Naive thymus-derived CD4-positive, alpha-beta T cell (primary cell): ENCODE data around the gene GARS1. TPM values are rescaled to one million over a fixed set of nuclear protein-coding genes. Genes with fewer than 3 reads are reported as not detected.

Source experiments
- ATAC-seq: fragments of 150-1000 bp; cut with Tn5 transposase; 2 replicates; pipeline ENCODE4 v1.10.0; 2021; ENCODE audit warnings: mild to moderate bottlenecking, moderate library complexity
- CTCF ChIA-PET: fragments of 350-600 bp; sonication (Branson Sonifier 250); formaldehyde crosslinking; loops from one replicate; lab custom pipeline; 2021; ENCODE audit warnings: antibody characterized with exemption; lab: Charles Lee
- POLR2A ChIA-PET: fragments of 350-600 bp; sonication (Branson Sonifier 250); formaldehyde crosslinking; loops from one replicate; lab custom pipeline; 2021; ENCODE audit warnings: antibody characterized with exemption, inconsistent platforms; lab: Charles Lee
- DNase-seq, 9 donors: peaks; one replicate each; pipeline versions ENCODE4 v3.0.0 to v3.0.0-alpha.2; 2020 to 2022; ENCODE audit warnings: mixed read lengths in 1 of 9
- H3K27ac ChIP-seq: one replicate; pipeline ENCODE4 v1.7.0; 2013; ENCODE audit warnings: mild to moderate bottlenecking, low read depth, low read length, moderate library complexity
- H3K27me3 ChIP-seq, 2 donors: one replicate each; pipeline ENCODE4 v1.7.0; 2013; ENCODE audit warnings: low read length in 2 of 2, mild to moderate bottlenecking in 2 of 2, moderate library complexity in 2 of 2; ENCODE audit not compliant: control insufficient read depth in 2 of 2, insufficient read depth in 2 of 2
- H3K36me3 ChIP-seq, 3 experiments: 1 replicate in 2 of 3; 2 replicates in 1 of 3; pipeline ENCODE4 v1.7.0; 2013; ENCODE audit warnings: low read length in 3 of 3, mild to moderate bottlenecking in 3 of 3, moderate library complexity in 1 of 3; ENCODE audit not compliant: insufficient read depth in 3 of 3, control insufficient read depth in 2 of 3
- H3K4me1 ChIP-seq, 2 donors: one replicate each; pipeline ENCODE4 v1.7.0; 2013; ENCODE audit warnings: low read length in 2 of 2, mild to moderate bottlenecking in 2 of 2, moderate library complexity in 1 of 2; ENCODE audit not compliant: control insufficient read depth in 2 of 2, insufficient read depth in 2 of 2
- H3K4me3 ChIP-seq: 2 replicates; pipeline ENCODE4 v1.7.0; 2013; ENCODE audit warnings: mild to moderate bottlenecking, low read length
- H3K9me3 ChIP-seq, 3 experiments: 1 replicate in 2 of 3; 2 replicates in 1 of 3; pipeline ENCODE4 v1.7.0; 2013; ENCODE audit warnings: low read length in 3 of 3; ENCODE audit not compliant: control insufficient read depth in 2 of 3
- H3K27ac Mint-ChIP-seq, 9 donors: one replicate each; pipeline ENCODE4 v1.8.0; 2020 to 2022; ENCODE audit warnings: mixed read lengths in 9 of 9, mild to moderate bottlenecking in 8 of 9, moderate library complexity in 5 of 9, inconsistent platforms in 2 of 9
- H3K27me3 Mint-ChIP-seq, 5 donors: one replicate each; pipeline ENCODE4 v1.8.0; 2021 to 2022; ENCODE audit warnings: mixed read lengths in 5 of 5, mild to moderate bottlenecking in 1 of 5
- H3K36me3 Mint-ChIP-seq, 5 donors: one replicate each; pipeline ENCODE4 v1.8.0; 2020 to 2022; ENCODE audit warnings: mixed read lengths in 5 of 5, mild to moderate bottlenecking in 3 of 5, inconsistent platforms in 1 of 5
- H3K4me1 Mint-ChIP-seq, 7 donors: one replicate each; pipeline ENCODE4 v1.8.0; 2020 to 2022; ENCODE audit warnings: mixed read lengths in 7 of 7, mild to moderate bottlenecking in 3 of 7, inconsistent platforms in 1 of 7
- H3K4me3 Mint-ChIP-seq, 10 donors: one replicate each; pipeline ENCODE4 v1.8.0; 2020 to 2022; ENCODE audit warnings: mild to moderate bottlenecking in 10 of 10, mixed read lengths in 10 of 10, moderate library complexity in 6 of 10, inconsistent platforms in 2 of 10
- H3K9me3 Mint-ChIP-seq, 11 donors: one replicate each; pipeline ENCODE4 v1.8.0; 2020 to 2022; ENCODE audit warnings: mixed read lengths in 11 of 11, mild to moderate bottlenecking in 4 of 11, inconsistent platforms in 1 of 11, moderate library complexity in 1 of 11
- intact Hi-C, 2 donors: fragments of 100-400 bp; cut with micrococcal nuclease; formaldehyde crosslinking; loops; one replicate each; pipeline ENCODE4 v1.15.1; 2023
- polyA plus RNA-seq, 2 donors: library from polyadenylated mRNA; unstranded; fragments of 300-500 nt; fragmentation: Illumina TruSeq; gene quantifications; one replicate each; pipeline ENCODE4 v1.2.3, GENCODE V29; 2021
- total RNA-seq, 6 experiments: library from RNA in 5 of 6; stranded (reverse) in 5 of 6; gene quantifications; 1 replicate in 5 of 6; 2 replicates in 1 of 6; pipeline ENCODE4 v1.2.3 and lab custom pipeline; 2021 to 2026

Gene GARS1
- total and polyA plus RNA-seq, 7 experiments from 2014 or later: 73.8 to 143 (median 75.9) TPM

- intact Hi-C loops: no loop called here
These were observed 42.3 kb upstream of the GARS1 start for GRCh38 chr7:30552330-30552729.

GRCh38 chr7:30553141-30553540, 41.5 kb upstream of the GARS1 start:
- Mint-ChIP-seq H3K27ac (peak overlapping the region in 1 of 9 donors; percentile 20), H3K9me3 (no peaks in the 10 kb centered on the region), H3K36me3 (peaks cover 0 to 17% (median 6%) of the 10 kb centered on the region in 5 donors), H3K4me3 (no peak overlapping the region), H3K4me1 (peaks cover 0 to 3% (median 0%) of the 10 kb centered on the region in 7 donors), H3K27me3 (no peaks in the 10 kb centered on the region)
- intact Hi-C loops: no loop called here
- H3K27ac ChIP-seq: no peak overlapping the region
- no peaks in the 10 kb centered on the region for H3K4me1 ChIP-seq
- no peaks in the 10 kb centered on the region for H3K9me3 ChIP-seq
- DNase-seq (no peak), ATAC-seq (no peak)
- CTCF ChIA-PET: interaction anchor here (1.8 kb wide), 1 partner anchor 10 kb away, joined by 5 read pairs; no protein-coding TSS in a partner anchor
- no peak overlapping the region for H3K4me3 ChIP-seq
- POLR2A ChIA-PET: no interaction called here
- no peaks in the 10 kb centered on the region for H3K27me3 ChIP-seq
- peaks cover 2 to 16% (median 6%) of the 10 kb centered on the region in 3 experiments for H3K36me3 ChIP-seq

More at GRCh38 chr7:30552330-30552729, 42.3 kb upstream of the GARS1 start:
- no peaks in the 10 kb centered on the region for H3K27me3 Mint-ChIP-seq
- no peak overlapping the region for H3K27ac ChIP-seq
- H3K4me1 ChIP-seq: no peaks in the 10 kb centered on the region
- H3K36me3 ChIP-seq: peaks cover 2 to 20% (median 6%) of the 10 kb centered on the region in 3 experiments
- no peak overlapping the region for H3K27ac Mint-ChIP-seq
- no peaks in the 10 kb centered on the region for H3K27me3 ChIP-seq
- H3K9me3 Mint-ChIP-seq: no peaks in the 10 kb centered on the region
- no peak for ATAC-seq
- POLR2A ChIA-PET: no interaction called here
- H3K36me3 Mint-ChIP-seq: peaks cover 0 to 17% (median 6%) of the 10 kb centered on the region in 5 donors
- CTCF ChIA-PET: interaction anchor here (1.6 kb wide), 1 partner anchor 29 kb away, joined by 3 read pairs; no protein-coding TSS in a partner anchor
- no peak for DNase-seq
- H3K4me3 ChIP-seq: no peak overlapping the region
- H3K9me3 ChIP-seq: no peaks in the 10 kb centered on the region
- H3K4me3 Mint-ChIP-seq: no peak overlapping the region
- H3K4me1 Mint-ChIP-seq: peaks cover 0 to 3% (median 0%) of the 10 kb centered on the region in 7 donors

- Mint-ChIP-seq H3K4me1 (peaks cover 0 to 3% (median 0%) of the 10 kb centered on the region in 7 donors), H3K27me3 (no peaks in the 10 kb centered on the region), H3K36me3 (peaks cover 0 to 17% (median 6%) of the 10 kb centered on the region in 5 donors), H3K27ac (peak overlapping the region in 2 of 9 donors; percentile 8 to 20), H3K4me3 (no peak overlapping the region), H3K9me3 (no peaks in the 10 kb centered on the region)
- peaks cover 2 to 16% (median 6%) of the 10 kb centered on the region in 3 experiments for H3K36me3 ChIP-seq
- no peaks in the 10 kb centered on the region for H3K27me3 ChIP-seq
- CTCF ChIA-PET: interaction anchor here (1.8 kb wide), 1 partner anchor 10 kb away, joined by 5 read pairs; no protein-coding TSS in a partner anchor
- POLR2A ChIA-PET: no interaction called here
- H3K4me3 ChIP-seq: no peak overlapping the region
- intact Hi-C loops: no loop called here
- H3K9me3 ChIP-seq: no peaks in the 10 kb centered on the region
- no peak overlapping the region for H3K27ac ChIP-seq
- H3K4me1 ChIP-seq: no peaks in the 10 kb centered on the region
- ATAC-seq: no peak
- no peak for DNase-seq
These were observed 41.1 kb upstream of the GARS1 start for GRCh38 chr7:30553546-30553945.

- Mint-ChIP-seq H3K27ac (no peak overlapping the region), H3K9me3 (no peaks in the 10 kb centered on the region), H3K36me3 (peaks cover 0 to 11% (median 3%) of the 10 kb centered on the region in 5 donors), H3K27me3 (no peaks in the 10 kb centered on the region), H3K4me1 (peaks cover 0 to 3% (median 0%) of the 10 kb centered on the region in 7 donors), H3K4me3 (no peak overlapping the region)
- CTCF ChIA-PET: no interaction called here
- Histone ChIP-seq H3K4me1 (no peaks in the 10 kb centered on the region), H3K36me3 (peaks cover 0 to 10% (median 0%) of the 10 kb centered on the region in 3 experiments), H3K27me3 (no peaks in the 10 kb centered on the region), H3K27ac (no peak overlapping the region), H3K9me3 (no peaks in the 10 kb centered on the region), H3K4me3 (no peak overlapping the region)
- intact Hi-C loops: no loop called here
- DNase-seq: no peak
- POLR2A ChIA-PET: interaction anchor here (0.5 kb wide), 1 partner anchor 58 kb away, joined by 3 read pairs; no protein-coding TSS in a partner anchor
- ATAC-seq: no peak
These were observed 39.2 kb upstream of the GARS1 start for GRCh38 chr7:30555525-30555924.

GRCh38 chr7:30556840-30557239, 37.8 kb upstream of the GARS1 start:
- no peak overlapping the region for H3K4me3 ChIP-seq
- no peak overlapping the region for H3K27ac ChIP-seq
- no peaks in the 10 kb centered on the region for H3K4me1 ChIP-seq
- H3K9me3 ChIP-seq: no peaks in the 10 kb centered on the region
- no peaks in the 10 kb centered on the region for H3K4me1 Mint-ChIP-seq
- no peaks in the 10 kb centered on the region for H3K27me3 ChIP-seq
- no peak for DNase-seq
- intact Hi-C loops: no loop called here
- peaks cover 3 to 17% (median 4%) of the 10 kb centered on the region in 5 donors for H3K36me3 Mint-ChIP-seq
- H3K27ac Mint-ChIP-seq: no peak overlapping the region
- no peaks in the 10 kb centered on the region for H3K9me3 Mint-ChIP-seq
- H3K27me3 Mint-ChIP-seq: no peaks in the 10 kb centered on the region
- no peak for ATAC-seq
- H3K4me3 Mint-ChIP-seq: no peak overlapping the region
- H3K36me3 ChIP-seq: peaks cover 0 to 22% (median 6%) of the 10 kb centered on the region in 3 experiments
- ChIA-PET CTCF (interaction anchor here (0.6 kb wide), 1 partner anchor 989 kb away, joined by 4 read pairs; no protein-coding TSS in a partner anchor), POLR2A (no interaction called here)

GRCh38 chr7:30557245-30557644, 37.4 kb upstream of the GARS1 start:
- no peaks in the 10 kb centered on the region for H3K27me3 ChIP-seq
- ChIA-PET CTCF (no interaction called here), POLR2A (no interaction called here)
- H3K4me1 ChIP-seq: no peaks in the 10 kb centered on the region
- H3K27me3 Mint-ChIP-seq: no peaks in the 10 kb centered on the region
- no peaks in the 10 kb centered on the region for H3K9me3 ChIP-seq
- no peak for ATAC-seq
- peaks cover 0 to 22% (median 6%) of the 10 kb centered on the region in 3 experiments for H3K36me3 ChIP-seq
- intact Hi-C loops: no loop called here
- no peak overlapping the region for H3K27ac ChIP-seq
- no peaks in the 10 kb centered on the region for H3K9me3 Mint-ChIP-seq
- H3K4me3 ChIP-seq: no peak overlapping the region
- H3K4me1 Mint-ChIP-seq: no peaks in the 10 kb centered on the region
- DNase-seq: no peak
- no peak overlapping the region for H3K4me3 Mint-ChIP-seq
- H3K27ac Mint-ChIP-seq: no peak overlapping the region
- H3K36me3 Mint-ChIP-seq: peaks cover 2 to 16% (median 8%) of the 10 kb centered on the region in 5 donors

- POLR2A ChIA-PET: no interaction called here
- intact Hi-C loops: loop anchor here in 1 of 2 donors (10.0 kb wide), 2 partner anchors 205 to 1635 kb away; no protein-coding TSS in a partner anchor
- no peak overlapping the region for H3K4me3 Mint-ChIP-seq
- H3K9me3 ChIP-seq: no peaks in the 10 kb centered on the region
- H3K4me1 Mint-ChIP-seq: peaks cover 0 to 4% (median 0%) of the 10 kb centered on the region in 7 donors
- ATAC-seq (no peak), DNase-seq (no peak)
- CTCF ChIA-PET: interaction anchor here (0.6 kb wide), 1 partner anchor 181 kb away, joined by 3 read pairs; no protein-coding TSS in a partner anchor
- peaks cover 3 to 30% (median 19%) of the 10 kb centered on the region in 5 donors for H3K36me3 Mint-ChIP-seq
- no peak overlapping the region for H3K27ac ChIP-seq
- peaks cover 0 to 35% (median 6%) of the 10 kb centered on the region in 3 experiments for H3K36me3 ChIP-seq
- H3K27me3 Mint-ChIP-seq: no peaks in the 10 kb centered on the region
- H3K27me3 ChIP-seq: no peaks in the 10 kb centered on the region
- no peaks in the 10 kb centered on the region for H3K4me1 ChIP-seq
- no peaks in the 10 kb centered on the region for H3K9me3 Mint-ChIP-seq
- no peak overlapping the region for H3K4me3 ChIP-seq
- no peak overlapping the region for H3K27ac Mint-ChIP-seq
These were observed 35.1 kb upstream of the GARS1 start for GRCh38 chr7:30559611-30560010.
